H9 (cell line): Measurements from ENCODE around the gene TSPAN33. TPM values are rescaled to one million over a fixed set of nuclear protein-coding genes. Genes with fewer than 3 reads are reported as not detected.

Experiments
- DNase-seq: peaks from one replicate; pipeline ENCODE4 v3.0.0-alpha.2; 2017
- H2AFZ ChIP-seq: one replicate; pipeline ENCODE4 v1.6.1; 2013; ENCODE audit warnings: mild to moderate bottlenecking, low read length, control low read depth, moderate library complexity
- H2AK5ac ChIP-seq: 2 replicates; pipeline ENCODE4 v1.6.1; 2013; ENCODE audit warnings: low read length, control low read depth, mixed read lengths; ENCODE audit not compliant: insufficient read length
- H2BK120ac ChIP-seq: one replicate; pipeline ENCODE4 v1.6.1; 2013; ENCODE audit warnings: low read depth, mild to moderate bottlenecking, low read length, control low read depth, inconsistent platforms; ENCODE audit not compliant: poor library complexity, severe bottlenecking
- H2BK12ac ChIP-seq: 2 replicates; pipeline ENCODE4 v1.6.1; 2013; ENCODE audit warnings: low read length, control low read depth, mixed read lengths, low read depth; ENCODE audit not compliant: insufficient read length
- H2BK15ac ChIP-seq: 2 replicates; pipeline ENCODE4 v1.6.1; 2013; ENCODE audit warnings: low read depth, low read length, control low read depth
- H2BK20ac ChIP-seq: one replicate; pipeline ENCODE4 v1.6.1; 2013; ENCODE audit warnings: low read depth, mild to moderate bottlenecking, low read length, control low read depth, inconsistent platforms; ENCODE audit not compliant: poor library complexity, severe bottlenecking
- H2BK5ac ChIP-seq: 2 replicates; pipeline ENCODE4 v1.6.1; 2013; ENCODE audit warnings: low read length, control low read depth, mixed read lengths; ENCODE audit not compliant: insufficient read length
- H3K14ac ChIP-seq: 2 replicates; pipeline ENCODE4 v1.6.1; 2013; ENCODE audit warnings: low read length, control low read depth; ENCODE audit not compliant: insufficient read depth
- H3K18ac ChIP-seq: 2 replicates; pipeline ENCODE4 v1.6.1; 2013; ENCODE audit warnings: low read depth, mild to moderate bottlenecking, mixed read lengths, low read length, control low read depth; ENCODE audit not compliant: insufficient read length
- H3K23ac ChIP-seq: 2 replicates; pipeline ENCODE4 v1.6.1; 2013; ENCODE audit warnings: low read length, control low read depth, mixed read lengths, low read depth; ENCODE audit not compliant: insufficient read length
- H3K23me2 ChIP-seq: 2 replicates; pipeline ENCODE4 v1.6.1; 2013; ENCODE audit warnings: low read depth, mild to moderate bottlenecking, mixed read lengths, low read length, control low read depth; ENCODE audit not compliant: insufficient read length, poor library complexity, severe bottlenecking
- H3K27ac ChIP-seq: 2 replicates; pipeline ENCODE4 v1.5.1; 2013; ENCODE audit warnings: low read length, control low read depth, mixed read lengths, low read depth; ENCODE audit not compliant: insufficient read length
- H3K27me3 ChIP-seq: 2 replicates; pipeline ENCODE4 v1.6.1; 2013; ENCODE audit warnings: low read length, control low read depth, inconsistent platforms; ENCODE audit not compliant: insufficient read depth
- H3K4ac ChIP-seq: 2 replicates; pipeline ENCODE4 v1.6.1; 2013; ENCODE audit warnings: low read depth, mild to moderate bottlenecking, control low read depth, inconsistent platforms, low read length, moderate library complexity
- H3K4me1 ChIP-seq: 2 replicates; pipeline ENCODE4 v1.6.1; 2013; ENCODE audit warnings: low read length, control low read depth, inconsistent platforms; ENCODE audit not compliant: insufficient read depth
- H3K4me2 ChIP-seq: 2 replicates; pipeline ENCODE4 v1.6.1; 2013; ENCODE audit warnings: low read length, control low read depth, mixed read lengths; ENCODE audit not compliant: insufficient read length, insufficient read depth
- H3K56ac ChIP-seq: 2 replicates; pipeline ENCODE4 v1.6.1; 2013; ENCODE audit warnings: low read depth, mild to moderate bottlenecking, mixed read lengths, low read length, control low read depth; ENCODE audit not compliant: insufficient read length
- H3K79me1 ChIP-seq: 2 replicates; pipeline ENCODE4 v1.6.1; 2013; ENCODE audit warnings: low read depth, mild to moderate bottlenecking, moderate library complexity, low read length, control low read depth, inconsistent platforms; ENCODE audit not compliant: insufficient read depth, poor library complexity, severe bottlenecking
- H3K79me2 ChIP-seq: 2 replicates; pipeline ENCODE4 v1.6.1; 2013; ENCODE audit warnings: low read length, control low read depth, inconsistent platforms; ENCODE audit not compliant: insufficient read depth
- H3K9ac ChIP-seq: 2 replicates; pipeline ENCODE4 v1.6.1; 2013; ENCODE audit warnings: low read length, control low read depth, mixed read lengths; ENCODE audit not compliant: insufficient read length; ENCODE audit errors: extremely low read depth
- H3K9me3 ChIP-seq: one replicate; pipeline ENCODE4 v1.6.1; 2013; ENCODE audit warnings: low read depth, low read length, inconsistent platforms; ENCODE audit not compliant: control insufficient read depth
- H3T11ph ChIP-seq: one replicate; pipeline ENCODE4 v1.6.1; 2013; ENCODE audit warnings: mild to moderate bottlenecking, low read length, control low read depth, inconsistent platforms
- H4K20me1 ChIP-seq: one replicate; pipeline ENCODE4 v1.6.1; 2013; ENCODE audit not compliant: control insufficient read depth, insufficient read length, insufficient read depth
- H4K5ac ChIP-seq: 2 replicates; pipeline ENCODE4 v1.6.1; 2013; ENCODE audit warnings: low read depth, mild to moderate bottlenecking, mixed read lengths, low read length, control low read depth; ENCODE audit not compliant: insufficient read length
- H4K8ac ChIP-seq: replicated peaks from 2 replicates; pipeline ENCODE4 v1.6.1; 2013; ENCODE audit warnings: low read length, control low read depth, mixed read lengths, low read depth; ENCODE audit not compliant: insufficient read length
- H4K91ac ChIP-seq: 2 replicates; pipeline ENCODE4 v1.6.1; 2013; ENCODE audit warnings: low read depth, mild to moderate bottlenecking, moderate library complexity, mixed read lengths, low read length, control low read depth; ENCODE audit not compliant: insufficient read length
- H3K27ac Mint-ChIP-seq, 3 experiments: 2 replicates in 2 of 3; 3 replicates in 1 of 3; pipeline ENCODE4 v1.8.0; 2020 to 2021; ENCODE audit warnings: mixed read lengths in 3 of 3, mild to moderate bottlenecking in 1 of 3, moderate library complexity in 1 of 3
- H3K27me3 Mint-ChIP-seq: 2 replicates; pipeline ENCODE4 v1.8.0; 2021; ENCODE audit warnings: low read depth, mild to moderate bottlenecking, moderate library complexity, mixed read lengths
- H3K36me3 Mint-ChIP-seq, 3 experiments: 2 replicates in 2 of 3; 3 replicates in 1 of 3; pipeline ENCODE4 v1.8.0; 2020 to 2021; ENCODE audit warnings: low read depth in 3 of 3, mixed read lengths in 3 of 3; ENCODE audit not compliant: insufficient read depth in 1 of 3
- H3K4me1 Mint-ChIP-seq, 2 experiments: 2 replicates each; pipeline ENCODE4 v1.8.0; 2020; ENCODE audit warnings: mixed read lengths in 2 of 2
- H3K4me3 Mint-ChIP-seq, 2 experiments: 2 replicates in 1 of 2; 3 replicates in 1 of 2; pipeline ENCODE4 v1.8.0; 2020 to 2021; ENCODE audit warnings: mild to moderate bottlenecking in 2 of 2, mixed read lengths in 2 of 2, moderate library complexity in 1 of 2
- H3K9me3 Mint-ChIP-seq, 2 experiments: 2 replicates in 1 of 2; 3 replicates in 1 of 2; pipeline ENCODE4 v1.8.0; 2020; ENCODE audit warnings: mild to moderate bottlenecking in 2 of 2, mixed read lengths in 2 of 2, moderate library complexity in 1 of 2
- CTCF ChIP-seq: fragments of 200-600 bp; sonication (generic); conservative IDR thresholded peaks from 3 replicates; pipeline ENCODE4 v1.8.0; 2021; ENCODE audit warnings: antibody characterized with exemption, mild to moderate bottlenecking
- WGBS: extraction: QIAGEN DNeasy Blood & Tissue Kit; methylation state at CpG from one replicate; pipeline ENCODE4 v1.1.7; 2013; ENCODE audit warnings: missing lambda C conversion rate, low lambda C conversion rate, mixed read lengths; ENCODE audit not compliant: insufficient read length; ENCODE audit errors: extremely low coverage; 5-methylcytosine and 5-hydroxymethylcytosine counted together
- total RNA-seq: library from RNA; stranded (reverse); gene quantifications from 2 replicates; pipeline ENCODE4 v1.2.1, GENCODE V29; 2021

TSPAN33 gene
- total RNA-seq, 1 experiment from 2014 or later = 34.7 TPM

DNA sequence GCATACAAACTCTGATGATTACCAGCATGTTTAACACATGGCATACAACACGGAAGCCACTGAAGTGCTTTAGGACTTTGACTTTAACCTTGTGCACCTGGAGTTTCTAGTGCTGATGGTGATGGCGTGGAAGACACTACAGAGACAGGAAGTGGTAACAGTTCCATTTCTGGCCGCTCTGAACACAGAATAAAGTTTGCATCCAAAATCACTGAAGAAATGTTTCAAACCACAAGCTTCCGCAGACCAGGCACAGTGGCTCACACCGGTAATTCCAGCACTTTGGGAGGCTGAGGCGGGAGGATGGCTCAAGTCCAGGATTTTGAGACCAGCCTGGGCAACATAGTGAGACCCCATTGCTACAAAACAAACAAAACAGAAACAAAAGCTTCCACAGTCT is 49.2 kb upstream of the TSPAN33 start:
- Histone ChIP-seq H2BK20ac (no peak overlapping the region), H3K14ac (no peak overlapping the region), H3K23me2 (no peaks in the 10 kb centered on the region), H3K27ac (no peak overlapping the region), H2BK12ac (no peak overlapping the region), H3K18ac (no peak overlapping the region), H2AFZ (no peak overlapping the region), H4K5ac (no peak overlapping the region), H2BK15ac (no peak overlapping the region), H3K9ac (no peak overlapping the region), H3K27me3 (no peaks in the 10 kb centered on the region), H3K79me2 (no peaks in the 10 kb centered on the region), H4K91ac (no peak overlapping the region), H4K8ac (no peak overlapping the region), H2AK5ac (no peak overlapping the region), H3K23ac (no peak overlapping the region), H3K4me1 (no peaks in the 10 kb centered on the region), H3K4me2 (no peak overlapping the region), H3T11ph (no peak overlapping the region), H3K4ac (no peak overlapping the region), H2BK5ac (no peak overlapping the region), H3K9me3 (no peaks in the 10 kb centered on the region), H3K79me1 (no peaks in the 10 kb centered on the region), H2BK120ac (no peak overlapping the region), H3K56ac (no peak overlapping the region), H4K20me1 (no peaks in the 10 kb centered on the region)
- no CpG with 5 or more reads among the region's 6 CpGs for WGBS
- DNase-seq = no peak
- H3K36me3 Mint-ChIP-seq = no peaks in the 10 kb centered on the region
- peaks cover 5% of the 10 kb centered on the region for H3K27me3 Mint-ChIP-seq
- H3K9me3 Mint-ChIP-seq = no peaks in the 10 kb centered on the region
- H3K4me3 Mint-ChIP-seq = no peak overlapping the region
- no peak for TF ChIP-seq CTCF
- peaks cover 5 to 9% of the 10 kb centered on the region in 2 experiments for H3K4me1 Mint-ChIP-seq
- no peak overlapping the region for H3K27ac Mint-ChIP-seq
